Breast epithelium (tissue), 4 donors: ENCODE data around the gene C20orf144. TPM values are rescaled to one million over a fixed set of nuclear protein-coding genes. Genes with fewer than 3 reads are reported as not detected.
A peak's percentile ranks its signal among the peaks of the same experiment; 100 is the strongest.
"Not testable (repeated sequence)": the region's sequence is repeated elsewhere in the genome, so short reads cannot be mapped to it uniquely, and the experiment has no call there.

Experiments used
- DNase-seq, 2 donors: peaks; one replicate each; pipeline ENCODE4 v3.0.0-alpha.2; 2019; ENCODE audit warnings: low spot score in 2 of 2
- H3K27ac ChIP-seq, 2 donors: fragments of 200-600 bp; sonication (generic) in 1 of 2; one replicate each; pipeline ENCODE4 v1.5.1; 2016 to 2019; ENCODE audit warnings: mild to moderate bottlenecking in 1 of 2
- H3K27me3 ChIP-seq, 2 donors: fragments of 200-600 bp; sonication (generic) in 1 of 2; one replicate each; pipeline versions ENCODE4 v1.5.1 to v1.6.0; 2017 to 2019; ENCODE audit warnings: control low read depth in 1 of 2, mild to moderate bottlenecking in 1 of 2
- H3K36me3 ChIP-seq: fragments of 200-600 bp; one replicate; pipeline ENCODE4 v1.5.1; 2019
- H3K4me1 ChIP-seq, 2 donors: fragments of 200-600 bp; sonication (generic); one replicate each; pipeline ENCODE4 v1.5.1; 2016 to 2019; ENCODE audit warnings: control low read depth in 1 of 2
- H3K4me3 ChIP-seq, 3 donors: fragments of 200-600 bp; sonication (generic); 1 replicate in 2 of 3; 2 replicates in 1 of 3; pipeline ENCODE4 v1.5.1; 2016 to 2019; ENCODE audit warnings: mild to moderate bottlenecking in 3 of 3, moderate library complexity in 2 of 3
- H3K9me3 ChIP-seq, 2 donors: fragments of 200-600 bp; sonication (generic) in 1 of 2; one replicate each; pipeline ENCODE4 v1.5.1; 2016 to 2019; ENCODE audit warnings: control low read depth in 1 of 2
- CTCF ChIP-seq, 3 donors: fragments of 450-650 bp; IDR thresholded peaks; one replicate each; pipeline ENCODE4 v1.5.1; 2016 to 2017; ENCODE audit warnings: antibody characterized with exemption in 3 of 3, mild to moderate bottlenecking in 3 of 3, moderate library complexity in 3 of 3
- POLR2A ChIP-seq: fragments of 450-650 bp; IDR thresholded peaks from one replicate; pipeline ENCODE4 v1.6.1; 2016; ENCODE audit warnings: antibody characterized with exemption, mild to moderate bottlenecking, moderate library complexity
- POLR2AphosphoS5 ChIP-seq, 3 donors: sonication (generic); formaldehyde crosslinking; IDR thresholded peaks; one replicate each; pipeline ENCODE4 v1.6.1; 2017; ENCODE audit warnings: antibody characterized with exemption in 3 of 3
- intact Hi-C: fragments of 100-400 bp; cut with DNase I; formaldehyde crosslinking; loops from one replicate; pipeline ENCODE4 v1.15.1; 2023; ENCODE audit warnings: low total_unique reads
- total RNA-seq, 3 donors: library from RNA; depleted of rRNA; stranded (reverse); fragments of >200 nt; gene quantifications; one replicate each; pipeline ENCODE4 v1.1.0, GENCODE V29; 2016

C20orf144 gene
- total RNA-seq, 3 donors from 2014 or later = 0.16 to 0.33 (median 0.29) TPM

- TF ChIP-seq CTCF (IDR thresholded peaks at IDR 0.05) (no peak), POLR2AphosphoS5 (IDR thresholded peaks at IDR 0.05) (no peak), POLR2A (no peak)
Measured at GRCh38 chr20:33693289-33693688, 31.2 kb downstream of the C20orf144 start.

GRCh38 chr20:33693741-33694638 lies 31.9 kb downstream of the C20orf144 start:
- Histone ChIP-seq H3K36me3 (no peaks in the 10 kb centered on the region), H3K9me3 (no peaks in the 10 kb centered on the region), H3K4me3 (no peak overlapping the region), H3K27ac (peak overlapping the region in 1 of 2 donors; percentile 78), H3K27me3 (no peaks in the 10 kb centered on the region), H3K4me1 (no peaks in the 10 kb centered on the region)
- DNase-seq = no peak
- intact Hi-C loops = no loop called here
- no peak for TF ChIP-seq POLR2A
- TF ChIP-seq CTCF (IDR thresholded peaks at IDR 0.05) = no peak
- no peak for TF ChIP-seq POLR2AphosphoS5 (IDR thresholded peaks at IDR 0.05)

More at GRCh38 chr20:33693289-33693688, 31.2 kb downstream of the C20orf144 start:
- H3K4me3 ChIP-seq = no peak overlapping the region
- H3K27ac ChIP-seq = no peak overlapping the region
- DNase-seq = no peak
- H3K9me3 ChIP-seq = no peaks in the 10 kb centered on the region
- intact Hi-C loops = no loop called here
- H3K27me3 ChIP-seq = no peaks in the 10 kb centered on the region
- H3K36me3 ChIP-seq = no peaks in the 10 kb centered on the region
- H3K4me1 ChIP-seq = no peaks in the 10 kb centered on the region

DNA sequence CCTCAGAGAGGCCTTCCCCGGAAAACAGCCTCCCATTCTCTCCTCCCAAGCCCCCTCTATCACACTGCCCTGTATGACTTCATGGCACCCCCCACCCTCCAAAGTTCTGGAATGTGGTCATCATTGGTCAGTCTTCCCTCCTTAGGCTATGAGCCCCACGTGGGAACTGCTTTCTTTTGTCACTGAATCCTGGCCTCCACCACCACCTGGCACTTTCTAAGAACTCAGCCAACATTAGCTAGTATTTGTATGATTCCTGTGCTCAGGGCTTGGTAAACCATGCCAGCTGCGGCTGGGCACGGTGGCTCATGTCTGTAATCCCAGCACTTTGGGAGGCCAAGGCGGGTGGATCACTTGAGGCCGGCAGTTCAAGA lies 32.5 kb downstream of the C20orf144 start:
- no peak for DNase-seq
- H3K9me3 ChIP-seq = no peaks in the 10 kb centered on the region
- peak overlapping the region in 1 of 2 donors; percentile 78 for H3K27ac ChIP-seq
- TF ChIP-seq CTCF (IDR thresholded peaks at IDR 0.05) = no peak
- no peak for TF ChIP-seq POLR2A
- TF ChIP-seq POLR2AphosphoS5 (IDR thresholded peaks at IDR 0.05) = no peak
- H3K27me3 ChIP-seq = no peaks in the 10 kb centered on the region
- H3K4me3 ChIP-seq = no peak overlapping the region
- no peaks in the 10 kb centered on the region for H3K4me1 ChIP-seq
- no peaks in the 10 kb centered on the region for H3K36me3 ChIP-seq
- intact Hi-C loops = no loop called here

- no peaks in the 10 kb centered on the region for H3K27me3 ChIP-seq
- intact Hi-C loops = no loop called here
- no peaks in the 10 kb centered on the region for H3K36me3 ChIP-seq
- no peak overlapping the region for H3K4me3 ChIP-seq
- no peak for TF ChIP-seq CTCF (IDR thresholded peaks at IDR 0.05)
- TF ChIP-seq POLR2AphosphoS5 (IDR thresholded peaks at IDR 0.05) = no peak
- no peak for TF ChIP-seq POLR2A
- DNase-seq = no peak
- peak overlapping the region in 1 of 2 donors; percentile 54 for H3K27ac ChIP-seq
- H3K9me3 ChIP-seq = no peaks in the 10 kb centered on the region
- H3K4me1 ChIP-seq = no peaks in the 10 kb centered on the region
Measured at GRCh38 chr20:33696448-33696847, 34.3 kb downstream of the C20orf144 start.

- no peaks in the 10 kb centered on the region for H3K4me1 ChIP-seq
- no peaks in the 10 kb centered on the region for H3K36me3 ChIP-seq
- no peak for TF ChIP-seq CTCF (IDR thresholded peaks at IDR 0.05)
- TF ChIP-seq POLR2A = no peak
- peak in 1 of 3 donors; percentile 18 for TF ChIP-seq POLR2AphosphoS5 (IDR thresholded peaks at IDR 0.05)
- H3K27me3 ChIP-seq = no peaks in the 10 kb centered on the region
- DNase-seq = no peak
- H3K9me3 ChIP-seq = no peaks in the 10 kb centered on the region
- intact Hi-C loops = no loop called here
- H3K4me3 ChIP-seq = no peak overlapping the region
- peak overlapping the region; percentile 54 to 63 for H3K27ac ChIP-seq
Measured at GRCh38 chr20:33697129-33697528, 35.0 kb downstream of the C20orf144 start.

GRCh38 chr20:33698966-33699365 lies 36.8 kb downstream of the C20orf144 start:
- H3K27ac ChIP-seq, H3K36me3 ChIP-seq, H3K9me3 ChIP-seq, H3K4me3 ChIP-seq, H3K4me1 ChIP-seq, H3K27me3 ChIP-seq, intact Hi-C loops, DNase-seq: not testable (repeated sequence)

DNA sequence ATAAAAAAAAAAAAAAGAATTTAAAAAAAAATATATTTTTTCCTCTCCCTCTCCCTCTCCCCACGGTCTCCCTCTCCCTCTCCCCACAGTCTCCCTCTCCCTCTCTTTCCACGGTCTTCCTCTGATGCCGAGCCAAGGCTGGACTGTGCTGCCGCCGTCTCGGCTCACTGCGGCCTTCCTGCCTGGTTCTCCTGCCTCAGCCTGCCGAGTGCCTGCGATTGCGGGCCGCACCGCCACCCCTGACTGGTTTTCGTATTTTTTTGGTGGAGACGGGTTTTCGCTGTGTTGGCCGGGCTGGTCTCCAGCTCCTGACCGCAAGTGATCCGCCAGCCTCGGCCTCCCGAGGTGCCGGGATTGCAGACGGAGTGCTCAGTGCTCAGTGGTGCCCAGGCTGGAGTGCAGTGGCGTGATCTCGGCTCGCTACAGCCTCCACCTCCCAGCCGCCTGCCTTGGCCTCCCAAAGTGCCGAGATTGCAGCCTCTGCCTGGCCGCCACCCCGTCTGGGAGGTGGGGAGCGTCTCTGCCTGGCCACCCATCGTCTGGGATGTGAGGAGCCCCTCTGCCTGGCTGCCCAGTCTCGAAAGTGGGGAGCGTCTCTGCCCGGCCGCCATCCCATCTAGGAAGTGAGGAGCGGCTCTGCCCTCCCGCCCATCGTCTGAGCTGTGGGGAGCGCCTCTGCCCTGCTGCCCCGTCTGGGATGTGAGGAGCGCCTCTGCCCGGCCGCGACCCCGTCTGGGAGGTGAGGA lies 38.7 kb downstream of the C20orf144 start:
- H3K9me3 ChIP-seq, H3K4me1 ChIP-seq, H3K4me3 ChIP-seq, H3K36me3 ChIP-seq, H3K27me3 ChIP-seq, DNase-seq, H3K27ac ChIP-seq, intact Hi-C loops: not testable (repeated sequence)
